ENCODE results near the gene ALOX12B. TPM values are rescaled to one million over a fixed set of nuclear protein-coding genes. Genes with fewer than 3 reads are reported as not detected.

ALOX12B gene
- total RNA-seq, 1 experiment from 2014 or later = not detected

DNA sequence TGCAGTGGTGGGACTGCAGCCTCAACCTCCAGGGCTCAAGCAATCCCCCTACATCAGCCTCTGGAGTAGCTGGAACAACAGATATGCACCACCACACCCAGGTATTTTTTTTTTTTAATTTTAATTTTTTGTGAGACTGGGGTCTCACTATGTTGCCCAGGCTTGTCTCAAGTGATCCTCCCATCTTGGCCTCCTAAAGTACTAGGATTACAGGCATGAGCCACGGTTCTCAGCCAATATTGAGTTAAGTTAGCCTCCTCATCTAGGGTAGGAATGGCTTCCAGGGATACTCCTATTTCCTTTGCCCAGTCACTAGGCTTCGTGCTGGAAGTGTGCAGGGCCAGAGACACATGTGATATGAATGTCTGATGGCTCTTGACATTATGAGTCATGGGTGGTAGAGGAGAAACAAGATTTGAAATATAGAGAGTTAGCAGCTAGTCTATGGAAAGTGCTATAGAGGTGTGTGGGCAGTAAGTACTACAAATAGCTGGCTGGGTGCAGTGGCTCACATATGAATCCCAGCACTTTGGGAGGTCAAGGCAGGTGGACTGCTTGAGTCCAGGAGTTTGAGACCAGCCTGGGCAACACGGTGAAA is 44.4 kb upstream of the ALOX12B start:
- ChIA-PET POLR2A (ENCODE audit: unreplicated experiment) (no interaction called here), CTCF (no interaction called here)
- no peaks in the 10 kb centered on the region for H3K9me2 ChIP-seq (ENCODE audit: insufficient read depth)
- no peak overlapping the region for H3K27ac ChIP-seq
- H2AFZ ChIP-seq = no peak overlapping the region
- no peaks in the 10 kb centered on the region for H3K36me3 ChIP-seq (ENCODE audit: low read depth)
- no peaks in the 10 kb centered on the region for H4K20me1 ChIP-seq (ENCODE audit: insufficient read depth)
- TF ChIP-seq EZH2 (IDR thresholded peaks at IDR 0.05; ENCODE audit: low read depth) (no peak), CTCF (conservative IDR thresholded peaks at IDR 0.05) (no peak)
- DNase-seq = peak in 1 of 2 experiments; percentile 56
- no peak overlapping the region for H3K4me3 ChIP-seq
- H3K4me1 ChIP-seq (replicated peaks; ENCODE audit: insufficient read depth) = peaks cover 6% of the 10 kb centered on the region; the same call in 1 of the 2 replicates
- no peaks in the 10 kb centered on the region for H3K27me3 ChIP-seq (ENCODE audit: insufficient read depth, low read depth)
- H3K79me2 ChIP-seq (ENCODE audit: low read depth) = no peaks in the 10 kb centered on the region
- intact Hi-C loops (cut with micrococcal nuclease; ENCODE audit: unreplicated experiment) = no loop called here
- H3K9me3 ChIP-seq (ENCODE audit: insufficient read depth, low read depth) = no peaks in the 10 kb centered on the region
- H3F3A ChIP-seq (ENCODE audit: insufficient read depth, low read depth) = peaks cover 18% of the 10 kb centered on the region; the same call in 1 of the 2 replicates
- BruUV-seq (replicated peaks) = no TSS peak
- no peak overlapping the region for H3K4me2 ChIP-seq

GRCh38 chr17:8128125-8128784 is 40.7 kb upstream of the ALOX12B start:
- Histone ChIP-seq H3K27me3 (ENCODE audit: insufficient read depth, low read depth) (no peaks in the 10 kb centered on the region), H3K4me3 (no peak overlapping the region), H3K79me2 (ENCODE audit: low read depth) (no peaks in the 10 kb centered on the region), H3K4me2 (no peak overlapping the region), H3K36me3 (ENCODE audit: low read depth) (no peaks in the 10 kb centered on the region), H3K27ac (no peak overlapping the region), H2AFZ (no peak overlapping the region), H3K9me2 (ENCODE audit: insufficient read depth) (no peaks in the 10 kb centered on the region), H3K9me3 (ENCODE audit: insufficient read depth, low read depth) (no peaks in the 10 kb centered on the region), H3K4me1 (replicated peaks; ENCODE audit: insufficient read depth) (peaks cover 12% of the 10 kb centered on the region; the same call in 1 of the 2 replicates), H4K20me1 (ENCODE audit: insufficient read depth) (no peaks in the 10 kb centered on the region), H3F3A (ENCODE audit: insufficient read depth, low read depth) (peaks cover 11% of the 10 kb centered on the region; the same call in 1 of the 2 replicates)
- no TSS peak for BruUV-seq (replicated peaks)
- DNase-seq = no peak
- ChIA-PET POLR2A (ENCODE audit: unreplicated experiment) (no interaction called here), CTCF (no interaction called here)
- intact Hi-C loops (cut with micrococcal nuclease; ENCODE audit: unreplicated experiment) = no loop called here
- TF ChIP-seq EZH2 (IDR thresholded peaks at IDR 0.05; ENCODE audit: low read depth) (no peak), CTCF (conservative IDR thresholded peaks at IDR 0.05) (no peak)

DNA sequence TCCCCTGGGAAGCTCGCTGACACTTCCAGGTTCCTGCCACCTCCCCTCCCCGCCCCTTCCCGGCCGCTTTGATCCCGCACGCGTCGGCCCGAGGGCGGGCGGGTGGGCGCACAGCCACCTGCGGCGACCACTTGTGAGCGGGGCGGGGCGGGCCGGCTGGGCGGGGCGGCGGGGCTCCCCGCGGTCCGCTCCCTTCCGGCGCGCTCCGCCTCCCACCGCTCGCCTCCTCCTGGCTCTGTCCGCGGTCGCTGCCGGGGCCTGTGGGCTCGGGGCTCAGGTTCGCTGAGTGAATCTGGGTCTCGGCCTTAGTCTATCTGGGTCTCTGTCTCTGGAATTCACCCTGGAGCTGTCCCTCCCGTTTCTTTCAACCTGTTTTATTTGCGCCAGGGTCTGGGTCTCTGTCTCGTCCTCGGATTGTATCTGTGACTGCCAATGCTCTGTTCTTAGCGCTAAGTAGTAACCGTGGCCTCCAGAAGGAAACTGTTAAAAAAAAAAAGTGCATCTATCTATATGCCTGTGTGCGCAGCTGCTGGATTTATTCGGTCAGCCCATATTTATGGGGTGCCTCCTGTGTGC is 39.1 kb upstream of the ALOX12B start:
- CTCF ChIA-PET = no interaction called here
- BruUV-seq (replicated peaks) = no TSS peak

More for the DNA sequence above, 39.1 kb upstream of the ALOX12B start:
- Histone ChIP-seq H3K9me2 (ENCODE audit: insufficient read depth) (no peaks in the 10 kb centered on the region), H3K27ac (peak overlapping the region; percentile 34; the same call in 1 of the 2 replicates), H3K27me3 (ENCODE audit: insufficient read depth, low read depth) (no peaks in the 10 kb centered on the region), H4K20me1 (ENCODE audit: insufficient read depth) (no peaks in the 10 kb centered on the region), H2AFZ (peak overlapping the region; percentile 89), H3F3A (ENCODE audit: insufficient read depth, low read depth) (peaks cover 11% of the 10 kb centered on the region; the same call in 1 of the 2 replicates), H3K36me3 (ENCODE audit: low read depth) (no peaks in the 10 kb centered on the region), H3K4me2 (peak overlapping the region; percentile 95), H3K4me3 (peak overlapping the region; percentile 81), H3K4me1 (replicated peaks; ENCODE audit: insufficient read depth) (peaks cover 12% of the 10 kb centered on the region; the same call in 1 of the 2 replicates), H3K9me3 (ENCODE audit: insufficient read depth, low read depth) (no peaks in the 10 kb centered on the region), H3K79me2 (ENCODE audit: low read depth) (no peaks in the 10 kb centered on the region)
- TF ChIP-seq CTCF (conservative IDR thresholded peaks at IDR 0.05) (no peak), EZH2 (IDR thresholded peaks at IDR 0.05; ENCODE audit: low read depth) (no peak)
- intact Hi-C loops (cut with micrococcal nuclease; ENCODE audit: unreplicated experiment) = loop anchor here (1.0 kb wide), 1 partner anchor 12 kb away; no protein-coding TSS in a partner anchor
- POLR2A ChIA-PET (ENCODE audit: unreplicated experiment) = interaction anchor here (0.5 to 0.6 kb wide), 3 partner anchors 292 to 441 kb away, joined by 4 to 8 read pairs (median 6); no protein-coding TSS in a partner anchor
- DNase-seq = peak in 1 of 2 experiments; percentile 61

All from PC-9 (cell line).